PFSK-1 (cell line): ENCODE results near the gene FBN1.

Experiments
- FOXP2 ChIP-seq: optimal IDR thresholded peaks from 2 replicates; pipeline ENCODE3; 2011; ENCODE audit warnings: borderline replicate concordance, control low read depth, inconsistent platforms; ENCODE audit not compliant: insufficient read depth; ENCODE audit errors: extremely low read length, extremely low read depth
- POLR2AphosphoS5 ChIP-seq: IDR thresholded peaks from 2 replicates; pipeline ENCODE4 v1.6.1; 2012; ENCODE audit warnings: low read depth, mild to moderate bottlenecking, control low read depth, low read length, moderate library complexity

- TF ChIP-seq POLR2AphosphoS5: no peak
- no peak for TF ChIP-seq FOXP2
These were observed 251.6 kb downstream of the FBN1 start for GRCh38 chr15:48393645-48394506.
